ENCODE results near the gene LPO.

GRCh38 chr17:58229881-58230280, 8.5 kb upstream of the LPO start:
- TF ChIP-seq TAF1 (IDR thresholded peaks at IDR 0.05; ENCODE audit: borderline replicate concordance, low read depth, low read length) (no peak), POLR2A (IDR thresholded peaks at IDR 0.05; ENCODE audit: low read depth, low read length) (no peak), POLR2AphosphoS5 (IDR thresholded peaks at IDR 0.05; ENCODE audit: low read depth, low read length) (no peak)
